DMS 273 (cell line): ENCODE data around the gene SLC37A1.

Experiments used
- DNase-seq: peaks from one replicate; lab custom pipeline; 2025; ENCODE audit not compliant: unreplicated experiment; lab: John Stamatoyannopoulos, UW

Gene SLC37A1

DNA sequence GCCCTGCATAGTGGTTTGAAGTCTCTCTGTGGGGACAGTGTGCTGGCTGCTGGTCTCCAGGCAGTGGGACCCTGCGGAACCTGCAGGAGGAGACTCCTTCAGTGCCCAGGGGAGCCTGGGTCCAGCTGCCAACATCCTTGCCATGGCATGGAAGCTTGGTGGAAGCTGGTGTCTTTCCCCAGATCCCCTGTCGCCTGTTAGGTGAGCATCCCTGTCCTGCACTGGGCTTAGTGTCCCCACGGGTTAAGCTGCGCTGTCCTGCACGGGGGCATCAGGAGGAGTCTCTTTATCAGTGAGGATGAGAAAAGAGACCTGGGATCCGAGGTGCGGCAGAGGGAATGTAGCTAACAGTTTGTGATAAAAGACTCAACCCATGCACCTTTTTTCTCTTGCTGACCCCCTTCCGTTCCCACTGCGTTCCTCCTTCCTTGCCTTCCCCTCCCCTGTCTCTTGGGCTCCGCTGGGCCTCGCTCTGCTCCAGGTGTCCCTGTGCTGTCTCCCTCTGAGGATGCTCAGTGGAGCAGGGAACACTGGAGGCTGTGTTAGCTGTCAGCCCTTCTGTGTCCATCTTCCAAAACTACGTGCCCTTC is 59.3 kb downstream of the SLC37A1 start:
- DNase-seq, result no peak

DNA sequence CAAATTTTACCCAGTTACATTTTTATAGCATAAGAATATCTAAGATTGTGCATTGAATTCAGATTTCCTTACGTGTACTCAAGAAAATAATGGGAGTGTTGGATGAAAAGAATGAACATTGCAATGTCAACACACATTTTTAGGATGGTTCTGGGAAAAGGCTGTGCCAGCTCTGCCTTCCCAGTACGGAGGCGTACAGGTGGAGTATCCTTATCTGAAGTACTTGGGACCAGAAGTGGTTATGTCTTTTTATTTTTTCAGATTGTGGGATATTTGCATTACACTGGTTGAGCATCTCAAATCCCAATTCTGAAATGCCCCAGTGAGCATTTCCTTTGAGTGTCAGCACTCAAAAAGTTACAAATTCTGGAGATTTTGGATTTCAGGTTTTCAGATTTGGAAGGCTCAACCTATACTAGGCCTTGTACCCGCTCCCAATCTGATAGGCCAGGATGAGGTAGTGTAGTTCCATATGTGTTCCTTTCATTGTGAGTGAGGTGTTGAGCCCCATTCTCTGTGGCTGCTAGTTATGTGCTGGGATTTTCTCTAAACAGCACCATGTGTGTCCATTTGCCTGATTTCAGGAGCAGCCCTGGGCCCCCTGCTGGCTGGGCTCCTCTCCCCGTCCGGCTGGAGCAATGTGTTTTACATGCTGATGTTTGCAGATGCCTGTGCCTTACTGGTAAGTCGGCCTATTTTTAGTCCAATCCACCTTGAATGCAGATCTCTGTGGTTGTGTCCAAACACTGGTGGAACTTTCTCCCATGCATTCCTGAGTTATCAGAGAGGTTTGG is 60.8 kb downstream of the SLC37A1 start:
- no peak for DNase-seq

DNA sequence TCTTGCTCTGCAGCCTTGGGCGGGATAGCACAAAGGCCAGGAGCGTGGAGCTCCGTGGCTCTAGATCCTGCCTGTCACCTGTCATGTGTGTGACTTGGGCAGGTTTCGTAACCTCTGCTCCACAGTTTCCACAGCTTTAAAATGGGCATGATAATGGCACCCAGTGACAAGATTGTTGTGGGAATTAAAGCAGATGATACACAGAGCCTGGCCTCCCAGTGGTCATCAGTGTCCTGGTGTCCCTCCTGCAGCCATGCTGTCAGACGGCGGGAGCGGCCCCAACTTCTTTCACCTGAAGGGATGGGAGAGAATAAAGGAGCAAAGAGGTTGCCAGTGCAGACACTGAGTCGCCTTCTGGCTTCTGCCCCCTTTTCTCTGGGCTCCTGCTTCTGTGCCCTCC is 61.5 kb downstream of the SLC37A1 start:
- DNase-seq, result no peak

DNA sequence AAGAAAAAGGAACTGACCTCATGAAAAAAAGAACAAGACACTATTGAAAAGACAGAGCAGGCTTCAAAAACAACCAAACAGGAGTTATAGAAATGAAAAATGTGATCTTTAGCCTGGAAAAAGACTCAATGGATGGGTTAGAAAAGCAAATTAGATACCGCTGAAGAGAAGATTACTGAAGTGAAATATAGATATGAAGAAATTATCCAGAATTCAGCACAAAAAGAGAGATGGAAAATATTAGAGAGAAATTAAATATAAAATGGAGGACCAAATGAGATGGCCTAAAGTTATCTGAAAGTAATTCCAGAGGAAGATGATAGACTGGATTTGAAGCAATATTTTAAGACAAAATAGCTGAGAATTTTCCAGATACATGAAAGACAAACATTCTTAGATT is 63.0 kb downstream of the SLC37A1 start:
- DNase-seq, result no peak

DNA sequence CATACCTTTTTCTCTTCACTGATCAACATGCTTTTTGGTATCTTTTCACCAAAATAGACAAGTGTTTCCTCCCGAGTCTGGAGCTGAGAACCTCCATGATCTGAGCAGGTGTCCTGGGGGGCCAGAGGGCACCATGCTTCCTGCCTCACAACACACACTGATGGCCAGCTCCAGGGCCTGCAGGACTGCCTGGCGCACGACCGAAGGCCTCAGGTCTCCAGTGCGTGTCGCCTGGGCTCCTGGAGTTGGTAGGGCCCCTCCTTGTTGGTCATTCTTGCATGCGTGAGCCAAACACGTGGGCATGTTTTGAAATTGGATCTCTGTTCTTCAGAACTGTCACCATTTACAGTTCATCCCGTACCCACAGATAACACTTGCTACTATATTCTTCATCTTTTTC is 64.4 kb downstream of the SLC37A1 start:
- no peak for DNase-seq

DNA sequence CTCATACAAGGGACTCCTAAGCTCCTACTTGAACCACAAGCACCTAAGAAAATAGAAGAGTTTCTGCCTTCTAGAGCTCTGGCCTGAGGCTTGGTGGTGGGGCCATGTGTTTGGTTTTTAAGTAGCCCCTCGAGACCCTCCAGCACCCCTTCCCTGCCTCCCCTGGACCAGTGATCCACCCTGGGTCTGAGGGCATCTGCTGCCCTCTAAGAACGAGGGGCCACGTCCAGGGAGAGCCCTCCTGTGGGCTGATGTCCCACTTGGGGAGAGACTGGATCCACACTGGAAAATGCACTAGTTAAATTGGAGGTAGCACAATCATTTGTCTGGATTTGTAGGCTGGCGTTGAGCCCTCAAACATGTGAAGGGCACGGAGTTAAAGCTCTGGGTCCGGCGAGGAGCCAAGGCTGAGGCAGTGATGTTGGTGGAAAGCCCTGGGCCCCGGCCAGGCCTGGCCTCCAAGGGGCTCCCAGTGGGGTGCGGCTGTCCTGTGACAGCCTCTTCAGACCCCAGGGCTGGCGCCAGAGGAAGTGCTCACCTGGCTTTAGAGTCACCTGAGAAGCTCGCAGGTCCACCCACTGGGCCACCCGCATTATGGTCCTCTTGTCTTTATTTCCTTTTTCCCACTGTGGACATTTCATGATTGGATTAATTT is 65.2 kb downstream of the SLC37A1 start:
- DNase-seq, result no peak

DNA sequence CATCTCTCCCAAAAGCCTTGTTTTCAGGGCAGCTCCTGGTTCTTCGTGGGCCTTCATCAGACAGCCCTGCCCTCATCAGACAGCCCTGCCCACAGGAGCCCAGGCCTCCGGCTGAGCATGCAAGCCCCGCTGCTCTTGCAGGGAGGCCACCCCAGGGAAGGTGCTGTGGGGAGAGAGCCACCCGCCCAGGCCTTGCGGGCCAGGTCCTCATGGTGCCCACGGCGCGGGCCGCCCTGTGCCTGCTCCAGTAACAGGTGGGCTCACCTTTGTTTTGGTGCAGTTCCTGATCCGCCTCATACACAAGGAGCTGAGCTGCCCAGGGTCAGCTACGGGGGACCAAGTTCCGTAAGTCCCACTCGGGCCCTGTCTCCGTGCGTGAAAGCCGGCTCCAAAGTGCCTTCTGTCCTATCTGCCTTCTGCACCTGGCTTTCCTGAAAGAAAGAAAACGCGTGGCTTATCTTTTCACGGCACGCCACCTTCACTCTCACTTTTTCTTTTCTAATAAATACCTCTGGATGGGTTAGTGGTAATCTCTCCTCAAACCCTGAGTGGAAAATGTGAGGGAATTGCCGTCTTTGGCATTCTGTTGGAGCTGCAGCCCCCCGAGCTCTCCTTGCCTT is 65.9 kb downstream of the SLC37A1 start:
- DNase-seq, result no peak

DNA sequence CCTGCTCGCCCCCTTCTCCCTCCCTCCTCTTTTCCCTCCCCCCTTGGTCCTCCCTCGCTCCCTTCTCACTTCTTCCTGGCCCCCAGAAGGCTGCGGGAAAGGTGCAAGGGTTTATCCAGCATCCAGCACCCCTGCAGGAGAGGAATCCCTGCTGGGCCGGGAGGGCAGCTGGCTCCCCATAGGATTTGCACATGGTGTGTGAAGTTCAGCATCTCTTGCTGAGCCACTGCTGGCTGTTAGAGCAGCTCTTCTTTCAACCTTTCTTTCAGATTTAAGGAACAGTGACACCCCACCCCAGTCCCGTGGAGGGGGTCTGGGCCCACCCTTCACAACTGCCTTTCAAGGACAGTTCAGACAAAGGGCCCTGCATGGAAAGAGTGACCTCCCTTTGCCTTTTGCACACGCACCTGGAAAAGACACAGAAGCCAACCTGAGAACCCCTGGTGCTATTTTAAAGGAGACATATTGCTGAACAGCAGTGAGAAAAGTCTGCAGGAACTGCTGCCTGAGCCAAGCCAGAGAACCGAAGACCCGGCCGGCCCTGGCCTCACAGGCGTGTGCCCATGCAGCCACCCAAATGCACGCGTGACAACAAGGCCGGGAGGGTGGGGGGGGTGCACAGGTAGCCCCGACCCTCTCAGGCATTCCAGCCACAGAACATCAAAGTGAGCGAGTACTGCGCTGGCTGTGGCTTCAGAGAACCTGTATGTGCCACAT is 66.6 kb downstream of the SLC37A1 start:
- no peak for DNase-seq

DNA sequence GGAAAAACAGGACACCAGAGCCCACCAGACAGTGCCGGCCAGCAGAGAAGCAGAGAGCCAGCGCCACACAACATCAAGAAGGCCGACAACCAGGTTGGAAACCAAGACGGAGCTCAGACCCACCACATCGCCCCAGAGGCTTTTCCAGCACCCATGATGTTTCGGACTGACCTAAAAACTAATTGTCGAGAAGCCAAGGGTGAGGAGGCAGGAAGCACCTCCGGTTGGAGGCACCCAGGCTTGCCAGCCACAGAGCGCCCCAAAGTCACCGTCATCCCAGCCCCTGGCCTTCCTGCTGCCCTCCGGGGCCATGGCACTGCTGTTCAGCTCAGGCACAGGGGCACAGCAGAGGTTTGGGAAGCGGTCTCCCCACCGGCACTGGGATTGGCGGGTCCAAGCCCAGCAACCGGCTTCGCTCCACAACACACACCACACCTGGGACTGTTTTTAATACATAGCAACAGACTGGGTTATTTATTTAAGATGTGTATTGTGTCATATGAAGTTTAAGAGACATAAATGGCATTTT is 67.2 kb downstream of the SLC37A1 start:
- no peak for DNase-seq

DNA sequence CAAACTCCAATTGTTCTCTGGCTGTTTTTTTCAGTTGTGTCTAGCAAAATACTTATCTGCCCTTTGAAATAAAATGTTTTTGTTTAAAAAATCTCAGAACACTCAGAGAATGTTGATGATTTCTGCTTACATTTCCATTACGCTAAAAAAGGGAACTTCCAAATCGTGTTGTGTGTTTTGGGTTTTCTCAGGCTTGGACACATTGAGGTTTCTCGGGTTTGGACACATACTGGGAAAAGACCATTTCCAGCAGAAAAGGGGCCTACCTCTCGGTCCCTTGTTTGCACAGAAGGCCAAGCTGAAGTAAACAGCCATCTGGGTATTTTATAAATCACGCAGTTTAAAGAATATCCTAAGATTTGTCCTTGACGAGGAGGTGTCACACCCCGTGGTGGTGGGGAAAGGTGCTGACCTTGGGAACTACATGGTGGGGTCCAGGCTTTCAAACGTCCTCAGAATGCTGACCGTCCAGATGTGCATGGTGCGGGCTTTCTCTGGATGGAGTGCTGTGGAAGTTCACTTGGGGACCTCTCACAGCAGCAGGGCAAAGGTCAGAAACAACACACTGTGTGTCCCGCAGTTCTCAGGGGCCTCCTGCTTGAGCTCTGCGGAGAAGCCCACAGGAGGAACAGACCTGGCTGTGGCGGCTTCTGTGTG is 67.8 kb downstream of the SLC37A1 start:
- no peak for DNase-seq

DNA sequence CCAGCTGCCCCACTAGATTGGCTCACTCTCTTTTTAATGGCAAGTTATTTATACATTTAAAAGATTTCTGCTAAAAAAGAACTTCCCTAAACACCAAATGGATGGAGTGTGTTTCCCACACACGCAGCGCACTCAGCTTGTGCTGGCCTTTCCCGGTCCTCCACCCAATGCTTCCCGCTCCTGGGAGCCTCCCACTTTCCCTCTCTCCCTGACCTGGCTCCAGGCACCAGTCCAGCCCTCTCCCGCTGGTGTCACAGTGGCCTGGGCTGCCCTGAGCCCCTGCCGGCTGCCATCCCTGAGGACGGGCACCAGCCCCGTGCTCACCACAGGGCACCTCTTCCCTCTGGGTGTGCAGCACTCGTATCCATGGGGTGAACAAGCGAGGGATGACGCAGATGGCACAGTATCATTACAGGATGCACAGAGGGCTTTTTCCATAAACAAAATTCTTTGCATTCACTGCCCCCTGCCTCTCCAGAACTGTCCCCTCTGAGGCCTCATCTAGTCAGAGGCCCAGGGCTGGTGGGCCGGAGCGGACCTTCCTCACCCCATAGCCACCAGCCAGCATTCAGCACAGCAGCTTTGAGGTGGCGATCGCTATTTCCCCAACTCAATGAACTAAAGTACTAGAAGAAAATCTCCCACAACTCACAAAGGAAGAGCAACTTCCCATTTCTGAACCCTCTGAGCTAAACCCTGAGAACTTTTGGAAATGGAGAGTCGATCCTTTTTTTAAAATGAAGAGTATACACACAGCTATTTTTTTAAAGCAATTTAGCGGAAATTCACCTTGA is 68.5 kb downstream of the SLC37A1 start:
- no peak for DNase-seq

DNA sequence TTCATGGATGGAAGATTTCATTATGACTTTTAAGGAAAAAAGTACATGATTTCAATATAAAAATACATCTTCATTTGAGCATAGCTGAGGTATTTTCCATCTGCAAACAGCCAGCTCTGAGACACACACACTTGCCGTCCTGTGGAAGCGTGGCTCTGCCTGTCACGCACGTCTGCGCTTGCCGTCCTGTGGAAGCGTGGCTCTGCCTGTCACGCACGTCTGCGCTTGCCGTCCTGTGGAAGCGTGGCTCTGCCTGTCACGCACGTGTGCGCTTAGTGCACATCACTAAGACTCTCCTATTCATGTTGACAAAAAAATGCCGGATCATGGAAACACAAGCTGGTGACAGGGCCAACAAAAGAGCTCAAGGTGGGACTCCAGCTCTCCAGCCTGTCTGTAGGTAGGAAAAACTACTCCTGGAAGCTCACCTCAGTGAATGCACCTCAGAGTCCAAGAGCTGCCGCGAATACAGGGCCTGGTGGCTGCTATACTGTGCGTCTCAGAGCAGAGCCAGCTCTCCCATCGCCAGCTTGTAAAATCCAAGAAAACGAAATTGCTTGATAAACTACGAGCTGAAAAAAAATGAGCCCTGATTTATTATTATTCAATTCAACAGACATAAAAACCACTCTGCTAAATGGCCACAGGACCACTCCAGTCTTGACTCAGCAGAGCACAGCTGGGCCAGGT is 69.3 kb downstream of the SLC37A1 start:
- no peak for DNase-seq

DNA sequence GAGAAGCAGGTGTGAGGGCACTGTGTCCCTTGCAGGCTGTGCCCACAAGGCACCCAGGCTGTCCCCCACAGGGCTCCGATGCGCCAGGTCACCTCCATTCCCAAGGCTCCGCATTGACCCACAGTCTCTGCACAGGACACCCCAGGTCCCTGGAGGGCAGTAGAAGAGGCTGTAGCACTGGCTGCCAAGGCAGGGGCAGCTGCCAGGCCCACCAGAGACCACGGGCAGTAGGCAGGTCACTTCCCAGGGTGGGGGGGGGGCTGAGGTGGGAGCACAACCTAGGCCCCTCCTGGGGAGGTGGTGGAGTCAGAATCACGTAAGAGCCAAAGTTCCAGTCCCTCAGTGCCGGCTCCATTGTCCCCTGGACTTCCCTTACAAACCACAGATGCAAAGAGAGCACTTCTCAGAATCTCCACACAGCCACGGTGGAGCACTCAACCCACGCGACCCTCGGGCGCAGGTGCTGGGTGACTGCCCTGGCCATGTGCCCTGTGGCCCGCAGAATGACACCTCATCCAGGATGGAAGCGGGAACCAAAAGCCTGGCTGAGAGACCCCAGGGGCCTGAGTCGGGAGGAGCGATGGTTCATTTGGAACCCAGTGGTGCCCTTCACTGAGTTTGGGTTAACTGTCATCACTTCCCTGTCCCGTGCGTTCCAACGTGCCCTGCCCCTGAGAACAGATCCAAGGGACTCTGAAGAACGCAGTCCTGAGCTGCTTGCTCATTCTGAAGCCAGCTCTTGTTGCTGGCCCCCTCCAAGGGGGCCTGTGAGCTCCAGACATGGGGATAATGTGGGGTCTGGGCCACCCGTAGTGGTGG is 70.0 kb downstream of the SLC37A1 start:
- DNase-seq, result no peak

DNA sequence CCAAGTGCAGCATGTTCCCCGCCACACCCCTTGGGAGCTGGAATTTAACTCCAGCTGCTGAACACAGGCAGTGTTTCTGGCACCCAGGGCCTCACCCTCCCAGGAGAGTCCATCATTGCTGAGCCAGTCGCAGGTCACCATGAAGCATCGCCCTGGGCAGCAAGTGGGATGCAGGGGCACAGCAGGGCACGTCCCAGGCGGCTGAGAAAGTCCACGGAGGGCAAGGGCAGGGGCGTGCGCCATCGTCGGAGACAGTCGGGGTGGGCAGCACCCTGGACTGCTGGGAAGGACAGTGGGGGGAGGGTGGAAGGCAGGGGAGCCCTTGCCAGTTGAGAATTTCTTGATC is 70.6 kb downstream of the SLC37A1 start:
- no peak for DNase-seq

DNA sequence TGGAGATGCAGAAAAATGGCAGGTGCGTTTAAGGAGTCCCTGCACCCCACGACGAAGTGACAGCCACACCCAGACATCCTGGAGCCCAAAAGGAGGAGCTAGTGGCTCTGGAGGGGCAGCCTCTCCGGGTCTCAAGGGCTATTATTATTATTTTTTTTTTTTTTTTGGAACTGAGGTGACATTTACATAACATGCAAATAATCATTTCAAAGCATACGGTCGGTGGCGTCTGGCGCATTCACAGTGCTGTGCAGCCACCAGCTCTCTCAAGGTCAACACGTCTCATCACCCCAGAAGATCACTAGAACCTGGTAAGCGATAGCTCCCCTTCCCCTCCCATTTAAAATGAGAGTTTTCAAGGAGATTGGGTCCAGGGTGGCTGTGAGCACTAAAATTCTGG is 72.2 kb downstream of the SLC37A1 start:
- no peak for DNase-seq

DNA sequence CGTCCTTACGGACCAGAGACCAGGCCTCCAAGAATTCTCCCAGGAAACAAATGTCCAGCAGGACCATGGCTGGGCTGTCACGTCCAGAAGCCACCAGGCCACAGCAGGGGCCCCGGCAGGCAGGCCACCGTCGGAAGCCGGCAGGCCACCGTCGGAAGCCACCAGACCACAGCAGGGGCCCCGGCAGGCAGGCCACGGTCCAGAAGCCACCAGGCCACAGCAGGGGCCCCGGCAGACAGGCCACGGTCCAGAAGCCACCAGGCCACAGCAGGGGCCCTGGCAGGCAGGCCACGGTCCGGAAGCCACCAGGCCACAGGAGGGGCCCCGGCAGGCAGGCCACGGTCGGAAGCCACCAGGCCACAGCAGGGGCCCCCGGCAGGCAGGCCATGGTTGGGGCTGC is 72.8 kb downstream of the SLC37A1 start:
- no peak for DNase-seq

DNA sequence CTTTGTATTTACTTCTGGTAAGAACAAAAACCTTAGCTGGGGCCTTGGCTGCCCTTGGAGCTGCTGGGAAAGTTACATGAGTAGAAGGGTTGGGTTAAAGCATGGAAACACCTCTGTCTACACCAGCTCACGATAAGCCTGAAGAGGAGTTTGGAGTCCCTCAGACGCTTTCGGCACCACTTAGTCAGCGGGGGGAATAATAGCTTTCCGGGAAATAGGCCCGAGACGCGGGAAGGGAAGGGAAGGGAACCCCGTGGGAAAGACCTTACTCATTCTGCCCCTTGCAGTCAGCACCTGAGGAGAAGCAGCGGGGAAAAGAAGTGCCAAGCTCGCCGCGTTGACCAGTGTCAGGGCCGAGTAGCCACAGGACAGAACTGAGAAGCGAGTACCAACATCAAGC is 73.4 kb downstream of the SLC37A1 start:
- no peak for DNase-seq

DNA sequence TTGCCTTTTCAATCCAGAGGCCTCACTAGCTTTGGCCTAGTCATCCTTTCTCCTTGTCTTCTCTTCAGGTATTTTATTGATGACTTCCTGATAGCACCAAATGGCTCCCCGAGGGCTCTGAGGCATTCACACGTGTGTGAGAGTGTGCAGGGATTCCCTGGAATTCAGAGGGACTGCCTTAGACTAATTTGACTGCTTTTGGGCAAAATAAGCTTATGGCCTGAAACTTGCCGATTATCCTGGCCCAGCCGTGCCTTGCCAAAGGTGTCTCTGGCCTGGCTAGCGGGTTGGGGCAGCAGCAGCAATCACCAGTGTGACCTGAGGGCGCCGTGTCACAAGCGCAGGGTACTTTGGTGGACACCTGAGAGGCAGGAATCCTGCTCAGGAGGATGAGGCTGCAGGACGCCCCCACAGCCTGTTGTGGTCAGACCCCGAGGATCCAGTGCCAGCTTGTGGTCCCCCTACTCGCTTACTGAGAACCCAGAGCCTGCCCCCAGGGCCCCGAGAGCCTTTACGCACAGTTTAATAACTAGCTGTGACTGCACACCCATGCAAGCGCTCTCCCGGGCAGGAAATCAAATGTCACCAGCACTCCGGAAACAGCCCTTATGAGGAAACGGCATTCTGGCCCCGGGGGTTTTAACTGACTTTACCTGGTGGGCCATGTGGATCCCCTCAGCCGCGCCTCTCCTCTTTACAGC is 76.9 kb downstream of the SLC37A1 start:
- no peak for DNase-seq
